ENCODE data around the gene IGFBP7. TPM values are rescaled to one million over a fixed set of nuclear protein-coding genes. Genes with fewer than 3 reads are reported as not detected.

The IGFBP7 gene
- polyA plus RNA-seq, 1 experiment: 655 TPM

DNA sequence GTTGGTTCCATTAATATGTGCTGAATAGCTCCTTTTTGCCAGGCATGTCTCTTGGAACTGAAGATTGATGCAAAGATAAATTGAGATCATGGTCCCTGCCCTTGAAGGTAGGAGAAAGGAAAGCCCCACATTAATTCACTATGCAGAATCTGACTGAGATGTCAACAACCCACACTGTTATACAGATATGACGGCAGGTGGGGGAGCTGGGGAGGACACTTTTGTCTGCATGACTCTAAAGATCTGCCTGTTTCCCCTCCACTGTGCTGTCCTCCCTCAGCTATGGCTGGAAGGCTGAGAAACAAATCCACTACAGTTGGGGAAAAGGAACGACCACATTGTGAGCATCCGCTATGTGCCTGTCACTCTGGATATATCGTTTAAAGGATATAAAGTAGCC, 36.3 kb upstream of the IGFBP7 start:
- Histone ChIP-seq H3K9me3 (ENCODE audit: control insufficient read depth, insufficient read depth, low read length) (no peaks in the 10 kb centered on the region), H3K27ac (ENCODE audit: low read depth, low read length) (no peak overlapping the region), H3K27me3 (ENCODE audit: control insufficient read depth, insufficient read depth, low read length) (no peaks in the 10 kb centered on the region), H3K4me3 (ENCODE audit: low read depth, low read length) (no peak overlapping the region)
- no peak for DNase-seq (ENCODE audit: low read depth, low spot score)
- ChIA-PET POLR2A (no interaction called here), CTCF (interaction anchor here (0.6 to 1.7 kb wide), 2 partner anchors 17 to 65 kb away, joined by 3 to 10 read pairs; no protein-coding TSS in a partner anchor)
- TF ChIP-seq, protein P1, sequence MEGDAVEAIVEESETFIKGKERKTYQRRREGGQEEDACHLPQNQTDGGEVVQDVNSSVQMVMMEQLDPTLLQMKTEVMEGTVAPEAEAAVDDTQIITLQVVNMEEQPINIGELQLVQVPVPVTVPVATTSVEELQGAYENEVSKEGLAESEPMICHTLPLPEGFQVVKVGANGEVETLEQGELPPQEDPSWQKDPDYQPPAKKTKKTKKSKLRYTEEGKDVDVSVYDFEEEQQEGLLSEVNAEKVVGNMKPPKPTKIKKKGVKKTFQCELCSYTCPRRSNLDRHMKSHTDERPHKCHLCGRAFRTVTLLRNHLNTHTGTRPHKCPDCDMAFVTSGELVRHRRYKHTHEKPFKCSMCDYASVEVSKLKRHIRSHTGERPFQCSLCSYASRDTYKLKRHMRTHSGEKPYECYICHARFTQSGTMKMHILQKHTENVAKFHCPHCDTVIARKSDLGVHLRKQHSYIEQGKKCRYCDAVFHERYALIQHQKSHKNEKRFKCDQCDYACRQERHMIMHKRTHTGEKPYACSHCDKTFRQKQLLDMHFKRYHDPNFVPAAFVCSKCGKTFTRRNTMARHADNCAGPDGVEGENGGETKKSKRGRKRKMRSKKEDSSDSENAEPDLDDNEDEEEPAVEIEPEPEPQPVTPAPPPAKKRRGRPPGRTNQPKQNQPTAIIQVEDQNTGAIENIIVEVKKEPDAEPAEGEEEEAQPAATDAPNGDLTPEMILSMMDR (IDR thresholded peaks at IDR 0.05; ENCODE audit: low read depth, low read length): no peak

DNA sequence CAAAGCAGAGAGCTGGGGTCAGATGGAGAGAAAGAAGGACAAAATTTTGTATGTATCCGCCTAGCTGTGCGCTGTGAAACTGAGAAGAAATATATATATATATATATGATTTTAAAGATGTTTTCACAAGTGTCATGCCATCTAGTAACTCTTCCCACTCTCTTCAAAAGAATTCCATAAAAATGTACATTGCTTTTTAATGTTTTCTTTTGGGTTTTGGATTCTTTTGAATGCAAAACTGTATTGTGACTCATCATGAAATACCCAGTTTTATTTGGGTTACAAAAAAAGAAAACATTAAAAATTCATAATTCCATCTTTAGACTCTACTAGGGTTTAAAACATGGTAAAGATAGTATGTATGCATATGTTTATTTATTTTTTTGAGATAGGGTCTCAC, 34.3 kb upstream of the IGFBP7 start:
- POLR2A ChIA-PET: no interaction called here
- H3K9me3 ChIP-seq (ENCODE audit: control insufficient read depth, insufficient read depth, low read length): no peaks in the 10 kb centered on the region
- no peaks in the 10 kb centered on the region for H3K27me3 ChIP-seq (ENCODE audit: control insufficient read depth, insufficient read depth, low read length)
- CTCF ChIA-PET: interaction anchor here (1.7 kb wide), 1 partner anchor 19 kb away, joined by 10 read pairs; no protein-coding TSS in a partner anchor
- no peak overlapping the region for H3K4me3 ChIP-seq (ENCODE audit: low read depth, low read length)
- TF ChIP-seq, protein P1 (IDR thresholded peaks at IDR 0.05; ENCODE audit: low read depth, low read length): no peak
- no peak overlapping the region for H3K27ac ChIP-seq (ENCODE audit: low read depth, low read length)
- no peak for DNase-seq (ENCODE audit: low read depth, low spot score)

DNA sequence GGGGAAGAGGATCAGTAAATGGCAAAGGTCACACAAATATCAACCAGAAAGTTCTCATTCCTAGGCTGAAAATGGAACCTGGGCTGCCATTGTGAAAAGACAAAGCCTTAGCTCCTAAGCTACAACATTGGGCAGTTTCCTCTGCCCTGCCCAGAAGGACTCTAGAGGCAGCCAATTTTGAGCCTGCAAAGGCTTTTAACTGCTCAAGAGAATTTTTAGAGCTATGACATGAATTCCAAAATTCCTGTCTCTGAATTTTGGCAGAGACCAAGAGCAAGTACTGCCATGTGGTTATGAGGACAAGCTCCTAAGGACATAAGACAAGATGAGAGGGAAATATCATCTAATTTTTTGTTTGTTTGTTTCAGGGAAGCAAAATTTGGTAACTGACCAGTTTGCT, 29.6 kb upstream of the IGFBP7 start:
- no peaks in the 10 kb centered on the region for H3K27me3 ChIP-seq (ENCODE audit: control insufficient read depth, insufficient read depth, low read length)
- no peak overlapping the region for H3K27ac ChIP-seq (ENCODE audit: low read depth, low read length)
- DNase-seq (ENCODE audit: low read depth, low spot score): no peak
- H3K9me3 ChIP-seq (ENCODE audit: control insufficient read depth, insufficient read depth, low read length): peaks cover 4% of the 10 kb centered on the region; the same call in 1 of the 2 replicates
- TF ChIP-seq, protein P1 (IDR thresholded peaks at IDR 0.05; ENCODE audit: low read depth, low read length): no peak
- POLR2A ChIA-PET: no interaction called here
- no peak overlapping the region for H3K4me3 ChIP-seq (ENCODE audit: low read depth, low read length)
- CTCF ChIA-PET: interaction anchor here (0.7 to 1.0 kb wide), 2 partner anchors 24 to 51 kb away, joined by 3 to 7 read pairs; no protein-coding TSS in a partner anchor

DNA sequence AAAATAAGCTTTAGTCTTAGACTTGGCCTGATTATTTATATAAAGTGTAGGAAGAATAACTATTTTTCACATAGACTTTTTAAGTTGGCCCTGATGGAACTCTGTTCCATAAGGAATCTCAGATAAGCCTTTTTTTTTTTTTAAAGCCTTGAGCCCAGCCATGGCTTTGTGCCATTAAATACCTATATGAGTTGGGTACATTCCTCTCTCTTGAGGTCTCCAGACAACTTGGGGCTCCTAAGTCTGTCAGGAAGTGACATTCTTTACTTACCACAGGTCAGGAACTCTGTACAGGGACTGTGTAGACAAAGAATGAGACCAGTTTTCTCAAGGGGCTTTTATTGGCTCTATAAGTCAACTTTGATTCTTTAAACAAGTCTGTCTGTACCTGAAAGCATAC, 27.1 kb upstream of the IGFBP7 start:
- POLR2A ChIA-PET: no interaction called here
- CTCF ChIA-PET: interaction anchor here (3.5 kb wide), 1 partner anchor 26 kb away, joined by 35 read pairs; no protein-coding TSS in a partner anchor
- no peak for DNase-seq (ENCODE audit: low read depth, low spot score)
- Histone ChIP-seq H3K9me3 (ENCODE audit: control insufficient read depth, insufficient read depth, low read length) (peaks cover 4% of the 10 kb centered on the region; the same call in 1 of the 2 replicates), H3K27me3 (ENCODE audit: control insufficient read depth, insufficient read depth, low read length) (no peaks in the 10 kb centered on the region), H3K27ac (ENCODE audit: low read depth, low read length) (no peak overlapping the region), H3K4me3 (ENCODE audit: low read depth, low read length) (no peak overlapping the region)
- TF ChIP-seq, protein P1 (IDR thresholded peaks at IDR 0.05; ENCODE audit: low read depth, low read length): no peak

DNA sequence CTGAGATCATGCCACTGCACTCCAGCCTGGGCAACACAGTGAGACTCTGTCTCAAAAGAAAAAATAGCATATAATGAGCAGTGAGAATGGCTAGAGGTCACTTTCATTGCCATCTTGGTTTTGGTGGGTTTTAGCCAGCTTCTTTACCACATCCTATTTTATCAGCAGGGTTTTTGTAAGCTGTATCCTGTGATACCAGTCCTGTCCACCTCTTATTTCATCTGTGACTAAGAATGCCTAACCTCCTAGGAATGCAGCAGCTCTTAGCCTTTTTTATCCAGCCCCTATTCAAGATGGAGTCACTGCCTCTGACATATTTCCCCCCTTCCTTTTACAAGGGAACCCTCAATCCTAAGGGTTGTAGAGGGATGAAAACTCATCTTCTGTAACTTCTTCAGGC, 26.1 kb upstream of the IGFBP7 start:
- H3K27me3 ChIP-seq (ENCODE audit: control insufficient read depth, insufficient read depth, low read length): no peaks in the 10 kb centered on the region
- TF ChIP-seq, protein P1 (IDR thresholded peaks at IDR 0.05; ENCODE audit: low read depth, low read length): no peak
- no peak overlapping the region for H3K27ac ChIP-seq (ENCODE audit: low read depth, low read length)
- peaks cover 4% of the 10 kb centered on the region; the same call in 1 of the 2 replicates for H3K9me3 ChIP-seq (ENCODE audit: control insufficient read depth, insufficient read depth, low read length)
- no peak overlapping the region for H3K4me3 ChIP-seq (ENCODE audit: low read depth, low read length)
- DNase-seq (ENCODE audit: low read depth, low spot score): no peak
- POLR2A ChIA-PET: no interaction called here
- CTCF ChIA-PET: interaction anchor here (1.0 to 3.5 kb wide), 2 partner anchors 13 to 27 kb away, joined by 3 to 35 read pairs; no protein-coding TSS in a partner anchor
